AG20443 (cell line): Measurements from ENCODE around the gene CANT1.

Experiments used
- DNase-seq: peaks from one replicate; pipeline ENCODE4 v3.0.0; 2012; ENCODE audit warnings: low spot score, mixed read lengths

The CANT1 gene

GRCh38 chr17:78995022-78995760 lies 14.4 kb downstream of the CANT1 start:
- DNase-seq = no peak

GRCh38 chr17:78993981-78994671 lies 15.4 kb downstream of the CANT1 start:
- no peak for DNase-seq

DNA sequence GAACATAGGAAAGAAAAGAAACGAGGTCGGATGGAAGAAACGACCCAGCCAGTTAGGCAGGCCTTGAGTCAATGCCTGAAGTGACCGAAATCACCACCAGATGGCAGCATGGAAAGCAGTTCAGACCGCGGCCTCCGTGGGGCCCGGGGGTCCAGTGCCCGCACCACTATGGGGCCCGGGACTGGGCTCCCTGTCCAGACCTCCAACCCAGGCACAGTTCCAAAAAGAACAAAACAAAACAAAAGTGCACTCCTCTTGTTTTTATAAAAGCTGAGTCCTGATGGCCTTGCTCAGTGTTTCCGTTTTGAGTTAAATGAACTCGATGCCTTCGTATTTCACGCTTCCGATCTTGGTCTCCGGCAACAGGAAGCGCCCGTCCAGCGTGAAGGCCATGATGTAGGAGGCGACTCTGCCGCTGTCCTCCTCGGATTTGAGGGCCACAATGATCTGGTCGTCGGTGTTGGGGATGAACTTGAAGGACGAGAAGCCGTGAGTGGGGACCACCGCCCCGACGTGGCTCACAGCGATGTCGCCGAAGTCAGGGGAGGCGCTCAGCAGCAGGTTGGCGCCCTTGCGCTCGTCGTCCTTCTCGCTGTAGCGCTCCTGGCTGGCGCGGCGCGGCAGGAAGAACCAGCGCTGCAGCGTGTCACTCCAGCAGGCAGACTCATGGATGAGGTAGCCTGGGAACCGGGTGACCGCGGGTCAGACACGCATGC lies 16.2 kb downstream of the CANT1 start:
- DNase-seq = peak; percentile 79

DNA sequence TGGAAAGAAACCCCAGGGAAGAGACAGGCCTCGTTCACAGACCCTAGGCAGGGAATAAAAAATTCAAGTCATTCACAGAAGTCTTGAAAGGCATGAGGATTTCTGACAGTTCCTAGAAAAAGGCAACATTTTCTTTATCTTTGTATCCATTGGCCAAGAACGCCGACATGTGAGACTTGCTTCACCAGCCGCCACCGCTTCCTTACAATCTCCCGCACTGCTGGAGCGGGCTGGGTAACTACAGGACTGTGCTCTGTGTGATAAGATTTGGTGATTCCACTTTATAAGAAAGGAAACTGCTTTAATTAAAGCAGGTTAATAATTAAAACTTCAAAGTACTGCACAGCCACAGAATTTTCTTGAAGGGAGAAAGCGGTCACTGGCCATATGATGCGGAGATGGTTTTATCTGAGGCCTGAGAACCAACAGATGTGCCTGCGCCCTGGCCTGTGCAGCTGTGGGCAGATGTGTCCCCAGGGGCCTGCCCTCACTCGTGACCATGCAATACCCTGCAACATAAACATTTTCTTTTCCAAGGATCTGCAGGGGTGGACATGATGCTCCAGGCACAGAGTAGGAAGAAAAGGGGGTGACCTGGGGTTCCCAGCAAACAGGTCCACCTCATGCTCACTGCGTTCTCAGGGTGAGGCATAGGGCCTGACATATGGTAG lies 16.9 kb downstream of the CANT1 start:
- DNase-seq = no peak

- DNase-seq = no peak
Observed at GRCh38 chr17:78991906-78992532, 17.5 kb downstream of the CANT1 start.

GRCh38 chr17:78991017-78991738 lies 18.4 kb downstream of the CANT1 start:
- DNase-seq = no peak

- DNase-seq = no peak
Observed at GRCh38 chr17:78990349-78991016, 19.1 kb downstream of the CANT1 start.

- DNase-seq = no peak
Observed at GRCh38 chr17:78988152-78988551, 21.4 kb downstream of the CANT1 start.

GRCh38 chr17:78986649-78987328 lies 22.8 kb downstream of the CANT1 start:
- DNase-seq = peak; percentile 47

DNA sequence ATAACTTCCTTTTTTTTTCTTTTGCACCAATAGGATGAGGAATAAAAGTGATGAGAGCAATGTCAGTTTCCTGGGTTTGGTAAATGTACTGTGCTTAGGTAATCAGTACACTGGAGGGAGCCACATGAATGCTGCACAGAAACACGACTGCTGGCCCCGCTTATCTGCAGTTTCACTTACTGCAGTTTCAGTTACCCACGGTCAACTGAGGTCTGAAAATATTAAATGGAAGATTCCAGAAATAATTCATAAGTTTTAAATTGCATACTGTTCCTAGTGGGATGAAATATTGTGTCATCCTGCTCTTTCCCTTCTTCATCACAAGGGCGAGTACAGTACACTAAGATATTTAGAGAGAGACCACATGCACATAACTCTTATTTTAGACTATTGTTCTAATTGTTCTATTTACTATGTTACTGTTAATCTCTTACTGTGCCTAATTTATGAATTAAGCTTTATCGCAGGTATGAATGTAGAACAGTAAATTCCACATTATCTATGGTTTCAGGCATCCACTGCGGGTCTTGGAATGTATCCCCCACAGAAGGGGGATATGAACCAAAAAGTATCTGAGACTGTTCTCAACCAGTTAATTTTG lies 23.4 kb downstream of the CANT1 start:
- DNase-seq = no peak

DNA sequence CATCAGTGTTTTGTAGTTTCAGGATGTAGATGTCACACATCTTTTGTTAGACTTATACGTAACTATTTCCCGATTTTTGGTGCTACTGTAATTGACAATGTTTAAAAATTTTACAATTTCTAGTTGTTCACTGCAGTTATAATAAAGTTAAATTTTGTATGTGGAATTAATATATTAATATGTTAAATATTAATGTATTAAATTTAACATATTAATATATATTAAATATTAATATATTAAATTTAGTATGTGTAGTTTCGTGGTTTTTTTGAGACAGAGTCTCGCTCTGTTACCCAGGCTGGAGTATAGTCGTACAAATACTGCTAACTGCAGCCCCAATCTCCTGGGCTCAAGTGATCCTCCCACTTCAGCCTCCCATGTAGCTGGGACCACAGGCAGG lies 24.2 kb downstream of the CANT1 start:
- no peak for DNase-seq

GRCh38 chr17:78981010-78981888 lies 28.3 kb downstream of the CANT1 start:
- DNase-seq = no peak

DNA sequence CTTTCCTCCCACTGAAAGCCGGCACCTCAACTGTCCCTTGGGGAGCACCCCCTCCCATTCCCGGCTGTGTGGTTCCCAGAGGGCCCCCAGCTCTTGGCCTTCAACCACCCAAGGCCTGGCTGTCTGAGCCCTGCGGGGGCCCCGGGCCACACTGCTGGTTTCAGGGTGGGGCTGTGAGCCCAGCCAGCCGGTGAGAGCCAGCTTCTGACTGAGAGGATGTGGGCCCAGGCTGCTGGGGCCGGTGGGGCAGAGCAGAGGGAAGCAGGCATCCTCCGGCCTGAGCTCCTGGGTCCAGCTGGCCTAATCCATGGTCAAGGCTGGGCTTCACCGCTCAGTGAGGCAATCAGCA lies 29.0 kb downstream of the CANT1 start:
- no peak for DNase-seq

- peak; percentile 72 for DNase-seq
Observed at GRCh38 chr17:78979780-78980623, 29.6 kb downstream of the CANT1 start, which contains the start of gene LGALS3BP. TSS of gene LGALS3BP (minus strand) at chr17:78979923. CDS start at chr17:78977191, 2,732 bp downstream.

- DNase-seq = no peak
Observed at GRCh38 chr17:78977997-78978973, 31.3 kb downstream of the CANT1 start.

GRCh38 chr17:78977681-78977943 lies 32.0 kb downstream of the CANT1 start:
- DNase-seq = no peak
